GM06990 (cell line): ENCODE measurements around the gene AP5B1.
"Not testable (repeated sequence)": the region's sequence is repeated elsewhere in the genome, so short reads cannot be mapped to it uniquely, and the experiment has no call there.

Source experiments
- DNase-seq: peaks from one replicate; pipeline ENCODE4 v3.0.0-alpha.2; 2011; ENCODE audit not compliant: insufficient read length; ENCODE audit errors: extremely low read depth
- H3K27me3 ChIP-seq: replicated peaks from 2 replicates; pipeline ENCODE4 v1.6.0; 2011; ENCODE audit warnings: low read length; ENCODE audit not compliant: control insufficient read depth, insufficient read depth
- H3K36me3 ChIP-seq: 2 replicates; pipeline ENCODE4 v1.5.1; 2011; ENCODE audit warnings: low read length; ENCODE audit not compliant: control insufficient read depth, insufficient read depth
- H3K4me3 ChIP-seq: replicated peaks from 2 replicates; pipeline ENCODE4 v1.5.1; 2011; ENCODE audit warnings: low read depth, mild to moderate bottlenecking, control low read depth, low read length
- TF ChIP-seq, protein P1 (sequence below): IDR thresholded peaks from 2 replicates; pipeline ENCODE4 v1.5.1; 2011; ENCODE audit warnings: low read length, control low read depth, mild to moderate bottlenecking, inconsistent platforms; ENCODE audit not compliant: insufficient read depth, poor library complexity, severe bottlenecking

The AP5B1 gene

GRCh38 chr11:65766535-65766934 lies 14.2 kb downstream of the AP5B1 start:
- H3K4me3 ChIP-seq, result no peak overlapping the region
- no peaks in the 10 kb centered on the region for H3K27me3 ChIP-seq
- H3K36me3 ChIP-seq, result no peaks in the 10 kb centered on the region
- TF ChIP-seq, protein P1, sequence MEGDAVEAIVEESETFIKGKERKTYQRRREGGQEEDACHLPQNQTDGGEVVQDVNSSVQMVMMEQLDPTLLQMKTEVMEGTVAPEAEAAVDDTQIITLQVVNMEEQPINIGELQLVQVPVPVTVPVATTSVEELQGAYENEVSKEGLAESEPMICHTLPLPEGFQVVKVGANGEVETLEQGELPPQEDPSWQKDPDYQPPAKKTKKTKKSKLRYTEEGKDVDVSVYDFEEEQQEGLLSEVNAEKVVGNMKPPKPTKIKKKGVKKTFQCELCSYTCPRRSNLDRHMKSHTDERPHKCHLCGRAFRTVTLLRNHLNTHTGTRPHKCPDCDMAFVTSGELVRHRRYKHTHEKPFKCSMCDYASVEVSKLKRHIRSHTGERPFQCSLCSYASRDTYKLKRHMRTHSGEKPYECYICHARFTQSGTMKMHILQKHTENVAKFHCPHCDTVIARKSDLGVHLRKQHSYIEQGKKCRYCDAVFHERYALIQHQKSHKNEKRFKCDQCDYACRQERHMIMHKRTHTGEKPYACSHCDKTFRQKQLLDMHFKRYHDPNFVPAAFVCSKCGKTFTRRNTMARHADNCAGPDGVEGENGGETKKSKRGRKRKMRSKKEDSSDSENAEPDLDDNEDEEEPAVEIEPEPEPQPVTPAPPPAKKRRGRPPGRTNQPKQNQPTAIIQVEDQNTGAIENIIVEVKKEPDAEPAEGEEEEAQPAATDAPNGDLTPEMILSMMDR, result no peak
- DNase-seq, result no peak

DNA sequence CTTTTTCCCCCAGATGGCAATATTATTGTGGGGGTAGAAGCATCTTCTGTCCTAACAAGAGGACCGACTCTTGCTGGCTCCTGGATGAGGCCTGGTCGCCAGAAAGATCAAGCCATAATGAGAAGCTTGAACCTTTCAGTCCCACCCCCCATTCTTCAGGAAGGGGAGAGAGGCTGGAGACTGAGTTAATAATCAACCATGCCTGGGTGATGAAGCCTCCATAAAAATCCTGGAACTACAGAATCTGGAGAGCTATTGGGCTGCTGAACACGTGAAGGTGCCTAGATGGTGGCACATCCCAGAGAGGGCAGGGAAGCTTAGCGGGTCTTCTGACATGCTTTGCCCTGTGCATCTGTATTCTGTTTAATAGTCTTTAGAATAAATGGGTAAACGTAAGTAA lies 16.3 kb downstream of the AP5B1 start:
- no peak for DNase-seq
- no peak overlapping the region for H3K4me3 ChIP-seq
- no peaks in the 10 kb centered on the region for H3K36me3 ChIP-seq
- TF ChIP-seq, protein P1, result no peak
- no peaks in the 10 kb centered on the region for H3K27me3 ChIP-seq

DNA sequence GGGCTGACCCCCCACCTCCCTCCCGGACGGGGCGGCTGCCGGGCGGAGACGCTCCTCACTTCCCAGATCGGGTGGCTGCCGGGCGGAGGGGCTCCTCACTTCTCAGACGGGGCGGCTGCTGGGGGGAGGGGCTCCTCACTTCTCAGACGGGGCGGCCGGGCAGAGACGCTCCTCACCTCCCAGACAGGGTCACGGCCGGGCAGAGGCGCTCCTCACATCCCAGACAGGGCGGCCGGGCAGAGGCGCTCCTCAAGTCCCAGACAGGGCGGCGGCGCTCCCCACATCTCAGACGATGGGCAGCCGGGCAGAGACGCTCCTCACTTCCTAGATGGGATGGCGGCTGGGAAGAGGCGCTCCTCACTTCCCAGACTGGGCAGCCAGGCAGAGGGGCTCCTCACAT lies 18.0 kb downstream of the AP5B1 start:
- H3K27me3 ChIP-seq, H3K4me3 ChIP-seq, DNase-seq, H3K36me3 ChIP-seq: not testable (repeated sequence)

GRCh38 chr11:65762169-65762568 lies 18.6 kb downstream of the AP5B1 start:
- H3K27me3 ChIP-seq, DNase-seq, H3K4me3 ChIP-seq, H3K36me3 ChIP-seq: not testable (repeated sequence)

DNA sequence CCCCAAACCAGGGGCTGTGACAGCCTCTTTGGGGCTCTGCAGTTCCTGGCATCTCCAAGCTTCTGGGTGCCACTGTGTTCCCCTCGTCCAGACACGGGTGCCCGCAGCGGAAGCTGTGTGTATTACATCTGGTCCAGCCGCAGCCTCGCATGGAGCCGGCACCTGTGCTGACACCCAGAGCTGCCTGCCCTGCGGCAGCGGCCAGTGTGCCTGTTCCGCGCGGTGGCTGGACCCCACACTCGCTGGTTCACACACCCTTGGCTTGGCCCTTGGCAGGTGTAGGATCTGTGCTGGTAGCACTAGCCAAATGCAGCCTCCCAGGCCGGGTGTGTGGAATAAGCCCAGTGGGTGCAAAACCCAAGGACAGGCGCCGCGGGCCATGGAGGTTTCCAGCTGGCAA lies 35.7 kb downstream of the AP5B1 start:
- Histone ChIP-seq H3K27me3 (no peaks in the 10 kb centered on the region; the same call in none of the 2 replicates), H3K4me3 (no peak overlapping the region), H3K36me3 (no peaks in the 10 kb centered on the region)
- TF ChIP-seq, protein P1, result no peak
- no peak for DNase-seq

- H3K4me3 ChIP-seq, result no peak overlapping the region
Measured at GRCh38 chr11:65744699-65745042, 36.1 kb downstream of the AP5B1 start.

More at GRCh38 chr11:65744699-65745042, 36.1 kb downstream of the AP5B1 start:
- no peak for DNase-seq
- TF ChIP-seq, protein P1, result no peak
- Histone ChIP-seq H3K27me3 (no peaks in the 10 kb centered on the region; the same call in none of the 2 replicates), H3K36me3 (no peaks in the 10 kb centered on the region)
